GM21825 (cell line): ENCODE results near the gene PUM1.

Experiments used
- ATAC-seq: cut with Tn5 transposase; IDR thresholded peaks from one replicate; pipeline ENCODE4 v1.9.1; 2021; ENCODE audit warnings: mild to moderate bottlenecking, moderate library complexity; ENCODE audit not compliant: unreplicated experiment

PUM1 gene

GRCh38 chr1:30933874-30934252 is 131.7 kb downstream of the PUM1 start:
- no peak for ATAC-seq

GRCh38 chr1:30930631-30931173 is 134.8 kb downstream of the PUM1 start:
- ATAC-seq, result no peak

GRCh38 chr1:30929944-30930525 is 135.5 kb downstream of the PUM1 start:
- ATAC-seq, result no peak

- ATAC-seq, result no peak
These were observed 136.2 kb downstream of the PUM1 start for GRCh38 chr1:30929135-30929889.

GRCh38 chr1:30928789-30929134 is 136.8 kb downstream of the PUM1 start:
- no peak for ATAC-seq

GRCh38 chr1:30928171-30928570 is 137.3 kb downstream of the PUM1 start:
- ATAC-seq, result no peak

GRCh38 chr1:30927448-30927847 is 138.1 kb downstream of the PUM1 start:
- ATAC-seq, result no peak

GRCh38 chr1:30923597-30923996 is 141.9 kb downstream of the PUM1 start:
- ATAC-seq, result no peak

- ATAC-seq, result no peak
These were observed 144.7 kb downstream of the PUM1 start for GRCh38 chr1:30920827-30921226.

- ATAC-seq, result no peak
These were observed 146.3 kb downstream of the PUM1 start for GRCh38 chr1:30919025-30919881.

- ATAC-seq, result no peak
These were observed 149.2 kb downstream of the PUM1 start for GRCh38 chr1:30916296-30916695.

GRCh38 chr1:30915491-30916230 is 149.9 kb downstream of the PUM1 start:
- no peak for ATAC-seq

- no peak for ATAC-seq
These were observed 150.6 kb downstream of the PUM1 start for GRCh38 chr1:30914931-30915330.

- no peak for ATAC-seq
These were observed 151.0 kb downstream of the PUM1 start for GRCh38 chr1:30914587-30914922.

- no peak for ATAC-seq
These were observed 152.4 kb downstream of the PUM1 start for GRCh38 chr1:30912913-30913652.

GRCh38 chr1:30912224-30912623 is 153.3 kb downstream of the PUM1 start:
- no peak for ATAC-seq

GRCh38 chr1:30911059-30911954 is 154.2 kb downstream of the PUM1 start:
- no peak for ATAC-seq

- no peak for ATAC-seq
These were observed 156.0 kb downstream of the PUM1 start for GRCh38 chr1:30909365-30910068.
